ENCODE data around the gene UGT1A4. TPM values are rescaled to one million over a fixed set of nuclear protein-coding genes. Genes with fewer than 3 reads are reported as not detected.

The UGT1A4 gene
- total RNA-seq, 4 donors from 2014 or later: 0.13 to 3.8 (median 0.45) TPM

- no peaks in the 10 kb centered on the region for H3K9me3 ChIP-seq
- H3K36me3 ChIP-seq: no peaks in the 10 kb centered on the region
- intact Hi-C loops (cut with DNase I): no loop called here
- no peaks in the 10 kb centered on the region for H3K27me3 ChIP-seq
- H3K4me3 ChIP-seq (replicated peaks in 1 of 3): no peak overlapping the region
- H3K27ac ChIP-seq: no peak overlapping the region
- WGBS, 2 donors: 94% methylated on average over 8 of the region's 8 CpGs
- TF ChIP-seq POLR2A (IDR thresholded peaks at IDR 0.05) (no peak), CTCF (IDR thresholded peaks at IDR 0.05) (no peak)
- H3K4me1 ChIP-seq: no peaks in the 10 kb centered on the region
- DNase-seq: no peak
Measured at GRCh38 chr2:233821709-233822100, 103.2 kb downstream of the UGT1A4 start.

- no peaks in the 10 kb centered on the region for H3K36me3 ChIP-seq
- H3K27ac ChIP-seq: no peak overlapping the region
- WGBS, 2 donors: 85 to 93% methylated on average over 2 to 19 of the region's 21 CpGs
- TF ChIP-seq POLR2A (IDR thresholded peaks at IDR 0.05) (no peak), CTCF (IDR thresholded peaks at IDR 0.05) (no peak)
- H3K27me3 ChIP-seq: no peaks in the 10 kb centered on the region
- no peak overlapping the region for H3K4me3 ChIP-seq (replicated peaks in 1 of 3)
- intact Hi-C loops (cut with DNase I): no loop called here
- no peaks in the 10 kb centered on the region for H3K4me1 ChIP-seq
- no peak for DNase-seq
- H3K9me3 ChIP-seq: no peaks in the 10 kb centered on the region
Measured at GRCh38 chr2:233822101-233822771, 103.7 kb downstream of the UGT1A4 start.

Other genes with a start within 250 kb of the UGT1A4 start
- 10 to 100 TPM; 70.7 to 99.0 (median 85.7) TPM for gene USP40, start 152.0 kb upstream of the UGT1A4 start, total RNA-seq
- under 1 TPM in 1 of 4 donors, not detected in 3; 0.34 TPM for gene UGT1A8, start 101.1 kb upstream of the UGT1A4 start, total RNA-seq
- gene UGT1A10, start 82.3 kb upstream of the UGT1A4 start, total RNA-seq: under 1 TPM in 1 of 4 donors, not detected in 3; 0.27 TPM
- not detected for gene UGT1A9, start 46.8 kb upstream of the UGT1A4 start, total RNA-seq
- gene UGT1A7, start 36.8 kb upstream of the UGT1A4 start, total RNA-seq: not detected
- gene UGT1A6, start 25.8 kb upstream of the UGT1A4 start, total RNA-seq: 1 to 10 TPM in 3 of 4 donors, under 1 TPM in 1; 0.81 to 6.2 (median 3.5) TPM
- 1 to 10 TPM in 2 of 4 donors, under 1 TPM in 2; 0.89 to 2.9 (median 1.3) TPM for gene UGT1A5, start 5.8 kb upstream of the UGT1A4 start, total RNA-seq
- gene UGT1A3, start 10.3 kb downstream of the UGT1A4 start, total RNA-seq: 1 to 10 TPM in 1 of 4 donors, under 1 TPM in 1, not detected in 2; 0.67 to 1.0 TPM
- gene UGT1A1, start 41.5 kb downstream of the UGT1A4 start, total RNA-seq: under 1 TPM; 0.45 to 0.94 (median 0.76) TPM
- 10 to 100 TPM in 2 of 4 donors, 1 to 10 TPM in 2; 1.3 to 20.4 (median 9.3) TPM for gene MROH2A, start 59.6 kb downstream of the UGT1A4 start, total RNA-seq
- gene HJURP, start 135.8 kb downstream of the UGT1A4 start, total RNA-seq: under 1 TPM in 3 of 4 donors, not detected in 1; 0.27 to 0.45 (median 0.38) TPM
- not detected for gene TRPM8, start 198.6 kb downstream of the UGT1A4 start, total RNA-seq

All from thyroid gland (tissue), 4 donors.